ENCODE measurements around the gene HS6ST2. TPM values are rescaled to one million over a fixed set of nuclear protein-coding genes. Genes with fewer than 3 reads are reported as not detected.

HS6ST2 gene
- total RNA-seq, 3 donors from 2014 or later: 0.32 to 1.3 (median 1.2) TPM

- Histone ChIP-seq H3K9me3 (no peaks in the 10 kb centered on the region), H3K4me1 (no peaks in the 10 kb centered on the region), H3K4me3 (no peak overlapping the region), H3K36me3 (no peaks in the 10 kb centered on the region), H3K27me3 (peaks cover 0 to 60% of the 10 kb centered on the region in 2 donors), H3K27ac (no peak overlapping the region)
- no peak for DNase-seq (ENCODE audit: low spot score in 2 of 2)
- intact Hi-C loops (cut with DNase I; ENCODE audit: low total_unique reads): no loop called here
- TF ChIP-seq POLR2A (IDR thresholded peaks at IDR 0.05): no peak
- TF ChIP-seq POLR2AphosphoS5 (IDR thresholded peaks at IDR 0.05): no peak
- no peak for TF ChIP-seq CTCF (IDR thresholded peaks at IDR 0.05)
Observed at GRCh38 chrX:132749406-132749805, 209.0 kb downstream of the HS6ST2 start.

- no peak overlapping the region for H3K27ac ChIP-seq
- intact Hi-C loops (cut with DNase I; ENCODE audit: low total_unique reads): no loop called here
- no peak overlapping the region for H3K4me3 ChIP-seq
- no peaks in the 10 kb centered on the region for H3K36me3 ChIP-seq
- no peak for DNase-seq (ENCODE audit: low spot score in 2 of 2)
- TF ChIP-seq POLR2AphosphoS5 (IDR thresholded peaks at IDR 0.05) (no peak), POLR2A (IDR thresholded peaks at IDR 0.05) (no peak), CTCF (IDR thresholded peaks at IDR 0.05) (no peak)
- no peaks in the 10 kb centered on the region for H3K4me1 ChIP-seq
- no peaks in the 10 kb centered on the region for H3K9me3 ChIP-seq
- peaks cover 0 to 65% of the 10 kb centered on the region in 2 donors for H3K27me3 ChIP-seq
Observed at GRCh38 chrX:132748909-132749308, 209.5 kb downstream of the HS6ST2 start.

- peaks cover 0 to 68% of the 10 kb centered on the region in 2 donors for H3K27me3 ChIP-seq
- H3K4me3 ChIP-seq: no peak overlapping the region
- no peak overlapping the region for H3K27ac ChIP-seq
- no peaks in the 10 kb centered on the region for H3K36me3 ChIP-seq
- intact Hi-C loops (cut with DNase I; ENCODE audit: low total_unique reads): no loop called here
- TF ChIP-seq POLR2AphosphoS5 (IDR thresholded peaks at IDR 0.05): no peak
- TF ChIP-seq POLR2A (IDR thresholded peaks at IDR 0.05): no peak
- TF ChIP-seq CTCF (IDR thresholded peaks at IDR 0.05): no peak
- no peak for DNase-seq (ENCODE audit: low spot score in 2 of 2)
- H3K4me1 ChIP-seq: no peaks in the 10 kb centered on the region
- no peaks in the 10 kb centered on the region for H3K9me3 ChIP-seq
Observed at GRCh38 chrX:132748268-132748667, 210.2 kb downstream of the HS6ST2 start.

GRCh38 chrX:132745593-132745992 lies 212.8 kb downstream of the HS6ST2 start:
- intact Hi-C loops (cut with DNase I; ENCODE audit: low total_unique reads): no loop called here
- no peak for TF ChIP-seq CTCF (IDR thresholded peaks at IDR 0.05)
- TF ChIP-seq POLR2A (IDR thresholded peaks at IDR 0.05): no peak

GRCh38 chrX:132744470-132744869 lies 214.0 kb downstream of the HS6ST2 start:
- Histone ChIP-seq H3K4me1 (no peaks in the 10 kb centered on the region), H3K36me3 (no peaks in the 10 kb centered on the region), H3K27me3 (peaks cover 0 to 59% of the 10 kb centered on the region in 2 donors), H3K27ac (no peak overlapping the region), H3K9me3 (no peaks in the 10 kb centered on the region), H3K4me3 (no peak overlapping the region)
- intact Hi-C loops (cut with DNase I; ENCODE audit: low total_unique reads): no loop called here
- DNase-seq (ENCODE audit: low spot score in 2 of 2): no peak
- TF ChIP-seq POLR2AphosphoS5 (IDR thresholded peaks at IDR 0.05) (no peak), CTCF (IDR thresholded peaks at IDR 0.05) (no peak), POLR2A (IDR thresholded peaks at IDR 0.05) (no peak)

More at GRCh38 chrX:132745593-132745992, 212.8 kb downstream of the HS6ST2 start:
- H3K36me3 ChIP-seq: no peaks in the 10 kb centered on the region
- H3K4me3 ChIP-seq: no peak overlapping the region
- no peak for DNase-seq (ENCODE audit: low spot score in 2 of 2)
- H3K27me3 ChIP-seq: peaks cover 0 to 58% of the 10 kb centered on the region in 2 donors
- H3K9me3 ChIP-seq: no peaks in the 10 kb centered on the region
- H3K27ac ChIP-seq: no peak overlapping the region
- no peaks in the 10 kb centered on the region for H3K4me1 ChIP-seq
